GM12874 (cell line): ENCODE measurements around the gene FZD7.

ENCODE experiments used
- TF ChIP-seq, protein P1 (sequence below): IDR thresholded peaks from 2 replicates; pipeline ENCODE4 v1.5.1; 2011; ENCODE audit warnings: low read depth, mild to moderate bottlenecking, control low read depth, low read length, moderate library complexity; ENCODE audit not compliant: insufficient read depth

FZD7 gene

GRCh38 chr2:202023198-202023903, 10.3 kb upstream of the FZD7 start:
- TF ChIP-seq, protein P1, sequence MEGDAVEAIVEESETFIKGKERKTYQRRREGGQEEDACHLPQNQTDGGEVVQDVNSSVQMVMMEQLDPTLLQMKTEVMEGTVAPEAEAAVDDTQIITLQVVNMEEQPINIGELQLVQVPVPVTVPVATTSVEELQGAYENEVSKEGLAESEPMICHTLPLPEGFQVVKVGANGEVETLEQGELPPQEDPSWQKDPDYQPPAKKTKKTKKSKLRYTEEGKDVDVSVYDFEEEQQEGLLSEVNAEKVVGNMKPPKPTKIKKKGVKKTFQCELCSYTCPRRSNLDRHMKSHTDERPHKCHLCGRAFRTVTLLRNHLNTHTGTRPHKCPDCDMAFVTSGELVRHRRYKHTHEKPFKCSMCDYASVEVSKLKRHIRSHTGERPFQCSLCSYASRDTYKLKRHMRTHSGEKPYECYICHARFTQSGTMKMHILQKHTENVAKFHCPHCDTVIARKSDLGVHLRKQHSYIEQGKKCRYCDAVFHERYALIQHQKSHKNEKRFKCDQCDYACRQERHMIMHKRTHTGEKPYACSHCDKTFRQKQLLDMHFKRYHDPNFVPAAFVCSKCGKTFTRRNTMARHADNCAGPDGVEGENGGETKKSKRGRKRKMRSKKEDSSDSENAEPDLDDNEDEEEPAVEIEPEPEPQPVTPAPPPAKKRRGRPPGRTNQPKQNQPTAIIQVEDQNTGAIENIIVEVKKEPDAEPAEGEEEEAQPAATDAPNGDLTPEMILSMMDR: no peak

- TF ChIP-seq, protein P1: no peak
Observed at GRCh38 chr2:202023904-202024266, 9.8 kb upstream of the FZD7 start.

DNA sequence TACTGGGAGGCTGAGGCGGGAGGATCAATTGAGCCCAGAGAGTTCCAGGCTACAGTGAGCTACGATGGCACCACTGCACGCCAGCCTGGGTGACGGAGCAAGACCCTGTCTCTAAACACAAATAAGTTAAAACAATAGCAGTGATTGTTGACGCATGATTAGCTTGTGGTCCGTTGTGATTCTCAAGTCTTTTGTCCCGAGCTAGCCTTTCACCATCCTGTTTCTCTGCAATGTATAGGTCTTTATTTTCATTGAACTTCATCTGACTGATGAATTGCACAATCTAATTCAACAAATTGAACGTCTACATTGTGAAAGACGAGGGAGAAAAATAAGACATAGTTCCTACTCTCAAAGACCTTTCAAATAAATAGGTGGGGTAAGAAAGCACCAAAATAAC, 8.8 kb upstream of the FZD7 start:
- TF ChIP-seq, protein P1: no peak

- TF ChIP-seq, protein P1: no peak
Observed at GRCh38 chr2:202025816-202026215, 7.8 kb upstream of the FZD7 start.

- TF ChIP-seq, protein P1: no peak
Observed at GRCh38 chr2:202026507-202026906, 7.1 kb upstream of the FZD7 start.

DNA sequence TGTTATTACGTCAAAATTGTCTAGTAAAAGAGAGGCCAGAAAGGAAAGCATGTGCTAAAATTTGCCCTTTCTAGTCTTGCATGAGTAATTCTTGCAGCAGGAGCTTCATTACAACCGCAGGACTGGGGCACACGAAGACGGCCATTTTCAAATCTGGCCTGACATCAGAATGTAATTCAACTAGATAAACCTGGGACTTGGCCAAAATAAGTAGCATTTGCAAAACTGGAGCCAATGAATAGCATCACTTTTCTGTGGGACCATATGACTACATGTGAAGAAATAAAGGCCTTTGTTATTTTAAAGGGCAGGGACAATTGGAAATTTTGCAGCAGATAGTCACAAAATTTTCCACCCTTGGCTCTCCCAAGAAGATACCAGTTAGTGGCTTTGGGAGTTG, 3.0 kb upstream of the FZD7 start:
- TF ChIP-seq, protein P1: no peak

DNA sequence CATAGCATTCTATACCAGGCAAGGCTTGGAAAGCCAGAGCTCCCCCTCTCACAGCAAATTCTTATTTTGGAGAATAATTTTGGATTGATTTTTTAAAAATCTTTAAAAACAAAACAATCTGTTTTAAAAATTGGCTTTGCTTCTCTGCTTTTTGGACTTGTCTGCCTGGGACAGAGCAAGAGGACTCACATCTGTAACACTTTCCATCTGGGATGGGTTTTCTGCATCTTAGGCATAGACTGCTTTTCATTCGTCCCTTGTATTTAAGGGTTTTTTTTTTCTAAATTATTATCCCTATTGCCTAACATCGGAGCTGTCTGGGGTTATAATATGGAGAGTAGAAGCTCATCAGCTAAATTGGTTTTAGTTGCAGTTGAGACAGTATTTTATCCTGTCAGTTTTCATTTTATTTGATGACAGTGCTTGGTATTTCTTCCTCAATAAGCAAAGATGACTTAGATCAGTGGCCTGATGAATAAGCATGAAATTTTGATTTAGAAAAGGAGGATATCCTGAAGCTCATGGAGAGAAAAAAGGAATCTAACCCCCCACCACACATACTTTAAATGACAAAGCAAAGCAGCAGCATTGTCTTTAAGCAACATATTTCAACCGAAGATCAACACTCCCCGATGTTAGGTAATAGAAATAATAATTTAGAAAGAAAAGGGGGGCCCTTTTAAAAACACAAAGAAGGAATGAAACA, 2.3 kb upstream of the FZD7 start:
- TF ChIP-seq, protein P1: no peak
